Left forelimb (tissue), 1 donor: ENCODE measurements around the gene QRFP.
A peak's percentile ranks its signal among the peaks of the same experiment; 100 is the strongest.

ENCODE experiments used
- DNase-seq: peaks from one replicate; pipeline ENCODE4 v3.0.0-alpha.2; 2018; ENCODE audit warnings: low spot score

The QRFP gene

DNA sequence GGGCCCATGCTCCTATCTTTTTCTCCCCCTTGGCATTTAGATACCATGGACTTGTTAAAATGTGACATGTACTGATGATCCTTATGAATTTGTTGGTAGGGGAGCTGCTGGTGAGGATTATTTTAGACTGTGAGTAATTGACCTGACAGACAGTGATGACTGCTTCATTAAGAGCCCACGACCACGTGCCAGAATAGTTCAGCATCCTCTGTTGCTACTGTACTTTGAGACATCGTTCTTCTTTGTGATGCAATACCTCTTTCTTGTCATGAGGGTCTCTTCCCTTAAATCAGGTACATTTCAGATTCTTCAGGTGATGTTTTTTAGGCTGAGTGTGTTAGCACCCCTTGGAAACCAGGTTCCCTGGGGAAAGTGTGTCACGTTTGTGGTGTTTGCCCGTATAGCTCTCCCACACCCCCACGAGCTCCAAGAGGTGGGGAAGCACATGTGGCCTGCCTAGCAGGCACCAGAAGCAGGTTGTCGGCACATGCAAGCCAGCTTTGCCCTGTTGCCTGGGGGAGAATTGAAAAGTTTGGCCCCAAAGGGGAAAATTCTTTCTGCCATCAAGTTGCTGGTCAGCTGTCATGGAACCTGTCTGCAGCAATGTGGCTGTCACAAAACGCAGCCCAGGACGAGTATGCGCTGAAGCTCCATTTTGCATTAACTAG is 25.1 kb downstream of the QRFP start:
- DNase-seq = no peak

DNA sequence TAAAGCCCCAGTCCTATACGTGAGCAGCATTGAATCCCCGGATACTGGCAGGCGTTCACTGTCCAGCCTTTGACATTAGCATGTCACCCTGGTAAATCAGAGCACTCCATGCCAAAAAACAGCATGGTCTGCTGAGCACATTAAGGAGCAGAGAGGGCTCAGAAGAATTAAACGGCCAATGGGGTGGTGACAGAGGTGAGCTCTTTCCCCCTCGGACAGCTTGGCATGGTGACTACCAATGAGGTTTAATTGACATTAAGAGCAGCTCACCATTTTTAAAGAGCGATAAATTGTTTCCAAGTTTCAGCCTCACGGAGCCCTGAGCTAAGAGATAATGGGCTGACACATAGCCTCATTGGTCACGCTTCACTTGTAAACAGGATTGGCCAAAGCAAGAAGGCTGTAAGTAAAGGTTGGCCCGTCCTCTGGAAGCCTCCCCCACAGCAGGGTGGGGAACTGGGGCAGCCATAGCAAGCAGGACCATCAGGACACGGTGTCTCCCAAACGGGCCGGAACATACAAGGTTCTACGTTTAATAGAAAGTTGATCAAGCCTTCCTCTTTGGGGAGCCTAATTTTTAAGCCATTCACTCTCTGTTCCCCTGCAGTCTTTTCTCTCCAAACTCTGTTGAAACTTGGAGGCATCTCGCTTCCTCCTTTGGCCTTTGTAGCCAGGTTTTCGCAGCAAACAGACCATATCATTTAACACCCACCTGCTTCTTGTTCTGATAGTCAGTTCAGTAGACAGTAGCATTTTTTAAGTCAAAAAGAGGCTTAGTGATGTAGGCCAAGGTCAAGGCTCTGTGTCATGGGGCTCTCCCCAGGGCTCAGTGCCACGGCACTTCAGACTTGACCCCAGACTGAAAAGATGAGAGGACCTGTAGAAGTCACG is 25.9 kb downstream of the QRFP start:
- no peak for DNase-seq

DNA sequence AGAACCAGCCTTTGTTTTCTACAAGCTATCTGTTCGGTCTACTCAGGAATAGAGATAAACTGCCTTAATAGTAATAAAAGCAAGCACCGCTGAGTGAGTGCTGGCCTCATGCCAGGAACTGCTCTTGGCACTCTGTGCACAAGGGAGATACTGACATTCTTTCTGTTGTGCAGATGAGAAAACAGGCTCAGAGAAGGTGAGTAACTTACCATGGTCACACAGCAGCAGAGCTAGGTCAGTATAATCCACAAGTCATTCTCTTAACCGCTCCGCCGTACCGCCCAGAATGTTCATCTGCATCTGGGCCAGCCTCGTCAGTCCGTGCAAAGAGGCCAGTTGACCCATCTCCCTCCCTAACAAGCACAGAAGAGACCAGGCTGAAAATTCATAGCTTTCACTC is 27.4 kb downstream of the QRFP start:
- DNase-seq = no peak

DNA sequence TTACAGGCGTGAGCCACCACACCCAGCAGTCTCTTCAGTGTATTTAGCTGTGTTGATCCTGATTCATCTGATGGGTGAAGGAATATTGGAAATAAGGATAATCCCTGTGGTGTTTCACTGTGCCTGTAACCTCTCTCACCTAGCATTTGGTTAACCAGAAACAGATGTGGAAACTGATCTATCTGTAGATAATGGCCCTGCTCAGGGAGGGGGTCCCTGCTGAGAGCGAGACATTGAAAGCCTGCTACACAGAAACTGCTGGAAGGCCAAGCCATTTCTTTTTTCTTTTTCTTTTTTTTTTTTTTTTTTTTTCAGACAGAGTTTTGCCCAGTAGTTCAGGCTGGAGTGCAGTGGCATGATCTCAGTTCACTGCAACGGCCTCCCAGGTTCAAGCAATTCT is 28.4 kb downstream of the QRFP start:
- DNase-seq = no peak

DNA sequence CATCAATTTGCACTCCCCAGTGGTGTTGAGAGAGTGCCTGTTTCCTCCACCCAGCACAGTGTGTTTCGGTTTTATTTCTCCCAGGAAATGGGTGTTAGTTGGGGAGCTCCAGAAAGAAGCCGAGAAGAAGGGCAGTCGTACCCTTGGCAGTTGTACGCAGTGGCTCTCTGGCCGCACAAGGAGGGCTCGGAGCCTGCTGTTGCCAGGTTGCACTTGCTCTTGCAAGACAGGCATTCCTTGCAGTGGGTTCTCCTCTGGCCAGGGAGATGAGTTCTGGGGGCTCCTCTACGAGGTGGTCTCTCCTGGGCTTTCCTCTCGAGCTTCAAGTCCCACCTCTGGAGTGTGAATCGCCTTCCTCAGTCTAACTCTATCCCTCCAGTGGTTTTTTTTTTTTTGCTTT is 29.1 kb downstream of the QRFP start:
- DNase-seq = no peak

DNA sequence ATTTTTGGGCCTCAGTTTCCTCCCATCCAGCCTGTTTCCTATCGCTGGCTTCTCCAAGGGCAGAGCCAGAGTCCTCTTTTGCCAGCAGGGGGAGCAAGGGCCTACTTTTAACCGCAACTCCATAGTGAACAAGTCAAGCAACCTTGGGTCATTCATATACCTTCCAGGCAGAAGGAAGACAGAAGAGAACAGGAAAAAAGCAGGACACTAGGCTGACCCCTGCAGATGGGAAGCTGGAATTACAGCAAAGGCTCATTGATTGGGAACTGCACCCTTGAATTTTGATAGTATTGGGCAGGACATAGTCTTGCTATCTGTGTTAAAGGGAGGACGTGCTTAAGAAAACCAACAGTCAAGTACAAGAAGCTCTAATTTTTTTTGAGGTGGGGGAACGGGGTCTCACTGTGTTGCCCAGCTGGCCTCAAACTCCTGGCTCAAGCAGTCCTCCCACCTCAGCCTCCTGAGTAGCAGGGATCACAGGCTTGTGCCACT is 30.1 kb downstream of the QRFP start:
- DNase-seq = peak; percentile 80

DNA sequence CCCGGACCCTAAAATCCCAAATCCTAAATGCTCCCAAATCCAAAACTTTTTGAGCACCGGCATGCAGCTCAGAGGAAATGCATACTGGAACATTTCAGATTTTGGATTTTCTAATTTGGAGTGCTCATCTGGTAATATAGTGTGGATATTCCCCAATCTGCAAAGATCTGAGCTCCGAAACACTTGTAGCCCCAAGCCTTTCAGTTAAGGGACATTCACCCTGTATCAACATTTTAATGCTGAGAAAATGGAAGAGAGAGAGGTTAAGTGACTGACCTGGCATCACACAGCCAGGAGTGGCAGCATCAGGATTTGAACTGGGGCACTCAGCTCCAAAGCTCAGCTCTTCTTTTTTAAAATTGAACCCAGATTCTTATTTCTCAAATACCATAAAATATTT is 30.7 kb downstream of the QRFP start:
- no peak for DNase-seq

DNA sequence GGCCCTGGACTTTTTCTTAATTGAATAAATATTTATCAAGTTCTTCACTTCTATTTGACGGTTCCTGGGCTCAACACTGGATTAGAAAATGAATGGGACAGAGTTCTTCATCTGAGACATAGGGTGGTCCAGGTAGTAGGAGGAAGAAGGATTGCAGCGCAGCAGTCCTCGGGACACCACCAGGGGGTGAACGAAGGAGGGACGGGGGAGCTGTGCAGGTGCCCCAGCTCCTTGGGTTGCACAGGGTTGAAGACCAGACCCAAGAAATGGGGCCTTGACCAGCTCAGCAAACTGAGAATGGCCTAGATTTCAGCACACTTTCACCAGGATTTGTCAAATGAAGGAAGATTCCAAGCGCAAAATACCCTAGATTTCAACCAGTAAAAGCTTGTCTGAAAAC is 32.1 kb downstream of the QRFP start:
- DNase-seq = no peak

DNA sequence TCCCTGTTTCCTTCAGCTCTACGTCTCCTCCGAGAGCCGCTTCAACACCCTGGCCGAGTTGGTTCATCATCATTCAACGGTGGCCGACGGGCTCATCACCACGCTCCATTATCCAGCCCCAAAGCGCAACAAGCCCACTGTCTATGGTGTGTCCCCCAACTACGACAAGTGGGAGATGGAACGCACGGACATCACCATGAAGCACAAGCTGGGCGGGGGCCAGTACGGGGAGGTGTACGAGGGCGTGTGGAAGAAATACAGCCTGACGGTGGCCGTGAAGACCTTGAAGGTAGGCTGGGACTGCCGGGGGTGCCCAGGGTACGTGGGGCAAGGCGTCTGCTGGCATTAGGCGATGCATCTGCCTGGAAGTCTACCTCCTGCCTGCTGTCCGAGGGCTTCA is 33.9 kb downstream of the QRFP start:
- DNase-seq = no peak

DNA sequence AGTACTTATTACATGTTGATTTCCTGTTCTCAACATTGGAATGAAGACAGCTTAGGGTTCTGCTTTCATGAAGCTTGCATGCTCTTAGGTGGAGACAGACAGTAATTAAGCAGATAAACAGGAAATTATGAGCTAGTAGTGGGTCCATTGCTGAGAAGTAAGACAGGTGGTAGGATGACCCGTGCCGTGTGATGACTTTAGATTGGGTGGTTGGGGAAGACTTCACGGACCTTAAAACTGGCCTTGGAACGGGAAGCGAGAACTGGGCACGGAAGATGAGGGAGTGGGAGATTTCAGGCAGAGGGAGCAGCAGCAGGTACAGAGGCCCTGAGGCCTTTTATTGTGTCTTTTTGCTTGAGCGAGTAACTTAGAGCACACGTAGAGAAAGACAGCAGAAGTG is 34.4 kb downstream of the QRFP start:
- no peak for DNase-seq

DNA sequence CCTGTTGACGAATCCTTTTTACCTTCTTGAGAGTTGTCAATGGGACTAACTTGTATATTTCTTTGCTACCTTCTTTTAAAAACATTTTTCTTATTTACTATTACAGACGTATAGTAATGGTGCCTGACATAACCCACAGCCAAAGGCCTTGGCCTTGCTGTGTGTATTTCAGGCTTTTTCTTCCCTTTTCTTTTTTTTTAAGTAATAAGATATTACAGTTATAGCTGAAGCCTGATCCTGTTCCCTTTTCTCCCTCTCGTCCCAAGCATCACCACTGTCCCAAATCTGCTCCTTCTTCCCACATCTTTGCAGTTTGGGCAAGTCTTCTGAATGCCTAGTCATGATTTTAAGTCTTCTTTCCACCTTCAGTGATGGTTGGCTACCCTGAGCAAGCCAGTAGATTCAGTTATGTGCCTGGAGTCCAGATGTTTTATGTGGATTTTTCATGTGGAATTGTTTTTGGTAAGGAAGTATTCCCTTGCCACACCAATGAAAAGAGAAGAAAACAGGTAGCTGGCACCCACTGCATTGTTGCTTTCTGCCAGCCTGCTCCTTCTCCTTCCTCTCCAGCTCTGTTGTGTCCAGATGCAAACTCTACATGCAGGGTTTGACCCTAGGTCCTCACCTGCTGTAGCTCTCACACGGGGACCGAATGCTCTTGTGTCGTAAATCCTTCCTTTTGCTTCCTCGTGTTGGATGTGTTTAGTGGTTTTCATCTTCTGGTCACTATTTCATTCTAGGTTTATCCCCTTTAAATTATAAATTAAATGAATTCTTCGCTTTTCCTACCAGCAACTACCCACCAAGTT is 35.0 kb downstream of the QRFP start:
- no peak for DNase-seq

DNA sequence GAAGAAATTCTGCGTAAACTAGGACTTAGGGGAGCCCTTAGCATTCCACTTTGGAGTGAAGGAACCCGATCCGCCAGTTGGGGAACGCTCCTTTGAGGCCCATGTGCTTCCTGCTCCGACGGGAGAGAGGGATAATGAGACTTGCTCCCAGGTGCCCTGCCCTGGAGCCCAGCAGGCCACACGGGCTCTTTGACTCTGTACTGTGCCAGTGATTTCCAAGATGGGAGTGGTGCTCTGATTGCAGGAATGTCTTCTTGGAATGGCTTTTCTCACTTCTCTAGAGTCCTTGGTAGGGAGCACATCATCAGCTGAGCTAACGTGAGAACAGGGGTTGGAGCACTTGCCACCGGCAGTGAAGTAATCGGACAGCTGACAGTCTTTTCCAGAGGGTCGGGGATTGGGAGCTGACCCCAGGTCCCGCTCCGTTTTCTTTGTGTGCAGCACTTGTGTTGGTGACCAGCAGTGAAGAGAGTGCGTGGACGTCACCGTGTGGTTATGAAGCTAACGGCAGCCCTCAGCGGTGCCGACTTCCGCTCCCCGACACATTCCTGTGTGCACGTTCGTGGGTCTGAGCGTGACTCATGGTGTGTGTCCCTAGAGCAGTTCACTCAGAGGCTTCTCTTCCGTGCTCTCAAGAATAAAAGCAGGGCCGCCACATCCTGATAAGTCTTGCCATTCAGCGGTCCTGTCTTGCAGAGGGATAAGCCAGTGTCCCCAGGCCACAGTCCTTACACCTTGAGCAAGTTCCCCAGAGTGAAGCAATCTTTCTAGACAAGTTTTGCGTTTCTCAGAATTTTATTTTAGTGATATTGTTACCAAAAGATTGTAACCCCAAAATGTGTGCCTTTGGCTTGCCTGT is 35.9 kb downstream of the QRFP start:
- peak; percentile 81 for DNase-seq

DNA sequence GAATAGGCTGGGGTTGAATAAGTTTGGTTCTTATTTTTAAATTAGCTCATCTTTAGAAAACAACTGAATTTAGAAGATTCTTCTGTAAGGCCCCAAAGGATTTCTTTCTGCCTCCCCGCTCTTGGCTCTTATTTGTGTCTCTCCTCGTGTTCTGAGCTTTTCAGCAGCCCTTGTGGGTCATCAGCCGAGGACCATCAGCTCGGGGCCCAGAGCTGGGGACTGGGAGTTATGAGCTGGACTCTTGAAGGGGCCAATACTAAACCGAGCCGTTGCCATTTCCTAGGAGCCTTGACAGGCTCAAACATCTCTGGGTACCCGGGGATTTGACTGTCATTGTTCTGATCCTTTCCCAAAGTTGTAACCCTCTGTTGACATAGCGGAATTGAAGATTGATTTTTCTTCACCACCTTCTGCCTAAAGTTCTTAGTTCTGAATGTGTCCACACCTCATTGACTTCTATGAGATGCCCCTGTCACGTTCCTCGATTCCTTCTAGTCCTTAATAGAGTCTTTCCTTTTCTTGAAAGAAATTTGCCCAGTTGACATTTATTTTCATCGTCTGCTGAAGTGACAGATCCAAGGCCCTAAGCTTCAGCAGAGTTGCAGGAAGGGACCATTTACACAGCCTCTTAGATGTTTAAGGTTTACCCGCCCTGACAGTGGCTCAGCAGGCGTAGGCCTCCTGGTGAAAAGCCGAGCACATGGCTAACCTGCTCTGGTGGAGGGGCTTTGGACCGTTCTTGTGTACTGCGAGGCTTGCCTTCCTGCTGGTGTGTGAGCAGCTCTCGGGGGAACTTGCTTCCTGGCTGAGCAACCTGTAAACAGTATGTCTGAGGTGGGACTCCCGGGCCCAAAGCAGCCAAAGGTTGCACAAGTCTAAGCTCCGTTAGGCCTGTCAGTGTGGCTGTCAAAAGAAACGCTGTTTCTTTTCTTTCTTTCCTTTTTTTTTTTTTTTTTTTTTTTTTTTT is 37.6 kb downstream of the QRFP start:
- no peak for DNase-seq

DNA sequence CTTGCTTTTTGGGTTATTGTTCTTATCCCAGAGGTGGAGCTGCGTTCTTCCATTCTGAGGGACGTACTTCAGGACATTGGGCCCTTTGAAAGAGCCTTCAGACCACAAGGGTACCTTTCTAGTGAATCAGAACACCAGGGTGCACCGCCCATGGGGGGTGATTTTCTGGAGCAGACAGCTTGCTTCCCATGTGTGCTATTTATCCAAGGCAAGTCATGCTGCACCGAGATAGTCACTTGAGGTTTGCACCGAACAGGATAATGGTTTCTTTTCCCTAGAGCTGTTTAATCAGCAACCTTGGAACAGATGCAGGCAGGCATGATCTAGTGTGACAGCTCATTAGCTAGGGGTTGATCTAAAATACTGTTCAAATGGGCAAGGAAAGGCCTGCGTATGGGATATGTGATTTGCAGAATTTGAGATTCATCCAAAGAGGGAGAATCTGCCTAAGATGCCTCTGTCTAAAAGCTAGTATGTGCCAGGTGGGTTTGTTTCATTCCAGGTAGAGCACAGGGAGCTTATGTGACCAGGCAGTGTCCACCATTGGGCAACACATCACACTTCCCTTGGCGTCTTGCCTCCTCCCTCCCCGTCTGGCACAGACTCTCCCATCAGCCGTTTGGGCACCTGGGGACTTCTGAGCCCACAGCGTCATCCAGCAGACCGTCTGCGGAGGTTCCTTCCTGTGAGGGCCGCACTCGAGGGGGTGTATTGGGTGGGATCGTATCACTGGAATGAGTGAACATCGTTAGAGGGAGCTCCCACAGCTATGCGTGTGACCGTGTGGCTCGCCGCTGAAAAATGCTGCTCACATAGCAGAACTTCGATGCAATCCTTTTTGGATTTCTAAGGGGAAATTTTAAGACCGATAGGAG is 38.5 kb downstream of the QRFP start:
- no peak for DNase-seq

DNA sequence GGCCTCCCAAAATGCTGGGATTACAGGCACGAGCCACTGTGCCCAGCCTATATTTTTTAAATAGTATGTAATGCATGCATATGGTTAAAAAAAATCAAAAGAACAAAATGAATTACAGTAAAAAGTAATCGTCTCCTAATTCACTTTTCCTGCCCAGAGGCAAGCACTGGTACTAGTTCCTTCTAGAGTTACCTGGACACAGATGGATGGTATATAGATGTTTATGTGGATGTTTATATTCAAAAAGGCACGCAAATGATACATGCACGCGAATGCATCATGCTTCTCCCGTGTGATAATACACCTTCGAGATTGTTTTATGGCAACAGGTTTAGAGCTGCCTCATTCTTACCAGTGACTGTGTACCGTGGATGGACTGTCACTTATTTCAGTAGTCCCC is 40.1 kb downstream of the QRFP start:
- no peak for DNase-seq

DNA sequence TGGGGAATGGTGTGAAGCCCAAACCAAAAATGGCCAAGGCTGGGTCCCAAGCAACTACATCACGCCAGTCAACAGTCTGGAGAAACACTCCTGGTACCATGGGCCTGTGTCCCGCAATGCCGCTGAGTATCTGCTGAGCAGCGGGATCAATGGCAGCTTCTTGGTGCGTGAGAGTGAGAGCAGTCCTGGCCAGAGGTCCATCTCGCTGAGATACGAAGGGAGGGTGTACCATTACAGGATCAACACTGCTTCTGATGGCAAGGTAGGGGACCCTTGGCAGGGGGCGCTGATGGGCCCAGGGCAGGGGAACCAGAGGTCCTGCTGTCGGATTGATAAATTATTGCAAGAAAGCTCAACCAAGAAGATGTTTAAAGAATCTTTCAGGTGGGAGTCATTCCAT is 41.8 kb downstream of the QRFP start:
- DNase-seq = no peak

DNA sequence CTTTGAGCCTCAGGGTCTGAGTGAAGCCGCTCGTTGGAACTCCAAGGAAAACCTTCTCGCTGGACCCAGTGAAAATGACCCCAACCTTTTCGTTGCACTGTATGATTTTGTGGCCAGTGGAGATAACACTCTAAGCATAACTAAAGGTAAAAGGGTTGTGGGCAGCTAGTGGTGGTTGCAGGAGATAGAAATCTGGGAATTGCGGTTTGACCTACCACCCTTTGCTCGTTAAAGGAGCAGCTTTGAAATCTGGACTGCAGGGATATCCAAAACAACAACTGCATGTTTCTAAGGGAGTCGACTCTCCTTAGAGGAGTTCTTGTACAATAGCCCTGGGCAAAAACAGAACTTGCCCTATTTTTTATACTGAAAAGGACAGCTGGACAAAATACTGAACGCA is 42.5 kb downstream of the QRFP start:
- DNase-seq = no peak

DNA sequence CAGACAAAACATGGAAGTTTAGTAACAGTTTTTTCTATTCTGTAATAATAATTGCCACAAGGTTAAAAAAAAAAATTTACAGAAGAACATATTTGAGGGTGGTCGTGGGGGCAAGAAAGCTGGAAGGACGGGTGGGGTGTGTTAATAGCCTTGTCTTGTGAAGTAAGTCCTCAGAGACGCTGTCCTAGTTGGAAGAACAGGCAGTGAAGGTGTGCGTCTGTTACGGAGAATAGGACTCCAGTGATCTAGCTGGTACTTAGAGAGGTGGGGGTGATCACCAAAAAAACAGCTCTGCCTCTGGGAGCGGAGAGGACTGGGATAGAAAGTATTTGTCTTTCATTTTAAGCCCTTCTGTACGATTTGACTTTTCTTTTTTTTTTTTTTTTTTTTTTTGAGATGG is 43.8 kb downstream of the QRFP start:
- no peak for DNase-seq

DNA sequence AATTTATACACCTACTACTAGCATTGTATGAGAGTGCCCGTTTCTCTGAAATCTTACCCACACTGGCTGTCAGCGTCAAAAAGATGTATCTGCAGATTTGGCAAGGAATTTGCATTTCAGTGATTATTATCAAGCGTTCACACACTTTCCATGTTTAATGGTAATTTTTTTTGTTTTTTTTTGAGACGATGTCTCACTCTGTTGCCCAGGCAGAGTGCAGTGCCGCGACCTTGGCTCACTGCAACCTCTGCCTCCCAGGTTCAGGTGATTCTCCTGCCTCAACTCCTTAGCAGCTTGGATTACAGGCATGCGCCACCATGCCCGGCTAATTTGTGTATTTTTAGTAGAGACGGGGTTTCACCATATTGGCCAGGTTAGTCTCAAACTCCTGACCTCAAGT is 47.3 kb downstream of the QRFP start:
- DNase-seq = no peak
